H1 (cell line): ENCODE results near the gene OR2T12. TPM values are rescaled to one million over a fixed set of nuclear protein-coding genes. Genes with fewer than 3 reads are reported as not detected.

Experiments used
- CTCF ChIA-PET: fragments of 300-600 bp; sonication (Branson Sonifier 250); formaldehyde crosslinking; loops from one replicate; lab custom pipeline; 2021; ENCODE audit not compliant: partially characterized antibody; lab: Charles Lee
- POLR2A ChIA-PET: fragments of 300-600 bp; sonication (Branson Sonifier 250); formaldehyde crosslinking; loops from one replicate; lab custom pipeline; 2021; ENCODE audit warnings: inconsistent platforms; ENCODE audit not compliant: partially characterized antibody; lab: Charles Lee
- DNase-seq, 2 experiments: peaks; one replicate each; pipeline versions ENCODE4 v3.0.0 to v3.0.0-alpha.2; 2010 to 2022; ENCODE audit warnings: low spot score in 2 of 2, low read depth in 1 of 2, mixed read lengths in 1 of 2
- FAIRE-seq: peaks from 2 replicates; lab custom pipeline; 2011; peaks lifted over from hg19 to GRCh38; lab: Jason Lieb, UNC
- H2AFZ ChIP-seq: 2 replicates; pipeline ENCODE4 v1.8.1; 2012; ENCODE audit warnings: low read length, inconsistent platforms
- H2AK5ac ChIP-seq: 2 replicates; pipeline ENCODE4 v1.6.1; 2013; ENCODE audit warnings: low read depth, low read length
- H2BK120ac ChIP-seq: replicated peaks from 2 replicates; pipeline ENCODE3; 2013; ENCODE audit warnings: low read depth, low read length, inconsistent platforms
- H2BK12ac ChIP-seq: 2 replicates; pipeline ENCODE4 v1.6.1; 2013; ENCODE audit warnings: low read depth, low read length
- H2BK15ac ChIP-seq: 2 replicates; pipeline ENCODE4 v1.6.1; 2013; ENCODE audit warnings: low read length
- H2BK20ac ChIP-seq: 2 replicates; pipeline ENCODE4 v1.6.1; 2013; ENCODE audit warnings: low read length
- H2BK5ac ChIP-seq: 2 replicates; pipeline ENCODE4 v1.6.1; 2013; ENCODE audit warnings: low read depth, low read length
- H3K14ac ChIP-seq: 2 replicates; pipeline ENCODE4 v1.6.1; 2013; ENCODE audit warnings: inconsistent platforms; ENCODE audit not compliant: insufficient read length
- H3K18ac ChIP-seq: 2 replicates; pipeline ENCODE4 v1.6.1; 2013; ENCODE audit warnings: low read length; ENCODE audit errors: extremely low read depth
- H3K23ac ChIP-seq: 2 replicates; pipeline ENCODE4 v1.6.1; 2013; ENCODE audit warnings: inconsistent platforms; ENCODE audit not compliant: insufficient read length
- H3K23me2 ChIP-seq: 2 replicates; pipeline ENCODE4 v1.6.1; 2013; ENCODE audit warnings: low read depth, low read length
- H3K27ac ChIP-seq: 2 replicates; pipeline ENCODE4 v1.6.1; 2011; ENCODE audit warnings: low read depth, low read length, inconsistent platforms
- H3K27me3 ChIP-seq, 4 experiments: replicated peaks in 1 of 4; 1 replicate in 1 of 4; 2 replicates in 3 of 4; pipeline versions ENCODE4 v1.6.1 to v1.8.1; 2011 to 2013; ENCODE audit warnings: low read length in 3 of 4, mild to moderate bottlenecking in 3 of 4, inconsistent platforms in 2 of 4, mixed read lengths in 2 of 4, moderate library complexity in 1 of 4; ENCODE audit not compliant: control insufficient read depth in 3 of 4, insufficient read depth in 3 of 4; ENCODE audit errors: extremely low read depth in 1 of 4
- H3K36me3 ChIP-seq, 4 experiments: 2 replicates each; pipeline versions ENCODE4 v1.6.1 to v1.8.1; 2011 to 2013; ENCODE audit warnings: mild to moderate bottlenecking in 4 of 4, low read length in 3 of 4, moderate library complexity in 2 of 4, control low read depth in 1 of 4, inconsistent platforms in 1 of 4; ENCODE audit not compliant: insufficient read depth in 4 of 4, control insufficient read depth in 2 of 4
- H3K4ac ChIP-seq: replicated peaks from 2 replicates; pipeline ENCODE3; 2013; ENCODE audit warnings: low read length, low read depth, mixed read lengths, inconsistent platforms; ENCODE audit not compliant: insufficient read length
- H3K4me1 ChIP-seq, 4 experiments: replicated peaks in 1 of 4; 1 replicate in 1 of 4; 2 replicates in 3 of 4; pipeline versions ENCODE4 v1.6.1 to v1.8.1; 2011 to 2013; ENCODE audit warnings: low read length in 3 of 4, inconsistent platforms in 2 of 4, mixed read lengths in 1 of 4; ENCODE audit not compliant: insufficient read depth in 4 of 4, control insufficient read depth in 3 of 4
- H3K4me2 ChIP-seq, 2 experiments: 2 replicates each; pipeline versions ENCODE4 v1.6.1 to v1.8.1; 2011 to 2013; ENCODE audit warnings: low read depth in 2 of 2, low read length in 2 of 2, control low read depth in 1 of 2, inconsistent platforms in 1 of 2, mild to moderate bottlenecking in 1 of 2; ENCODE audit not compliant: insufficient read depth in 1 of 2
- H3K4me3 ChIP-seq, 4 experiments: fragments of 200-600, 300-600 bp in 1 of 4; sonication (generic), shearing (Covaris generic), sonication (Bioruptor Twin) in 1 of 4; 2 replicates each; pipeline versions ENCODE4 v1.5.1 to v1.8.1; 2011 to 2016; ENCODE audit warnings: low read length in 4 of 4, low read depth in 3 of 4, control low read depth in 2 of 4, inconsistent platforms in 2 of 4, mild to moderate bottlenecking in 2 of 4, mixed read lengths in 1 of 4, moderate library complexity in 1 of 4; ENCODE audit not compliant: insufficient read depth in 2 of 4; ENCODE audit errors: extremely low read depth in 1 of 4
- H3K56ac ChIP-seq: replicated peaks from 2 replicates; pipeline ENCODE3; 2013; ENCODE audit warnings: low read depth, mild to moderate bottlenecking, mixed read lengths, low read length, inconsistent platforms; ENCODE audit not compliant: insufficient read length
- H3K79me1 ChIP-seq: 2 replicates; pipeline ENCODE4 v1.6.1; 2013; ENCODE audit warnings: low read depth, low read length, control low read depth
- H3K79me2 ChIP-seq, 2 experiments: 2 replicates each; pipeline versions ENCODE4 v1.6.1 to v1.8.1; 2012 to 2013; ENCODE audit warnings: low read length in 2 of 2, mild to moderate bottlenecking in 2 of 2, inconsistent platforms in 1 of 2; ENCODE audit not compliant: insufficient read depth in 2 of 2, control insufficient read depth in 1 of 2
- H3K9ac ChIP-seq, 4 experiments: replicated peaks in 1 of 4; 1 replicate in 1 of 4; 2 replicates in 3 of 4; pipeline versions ENCODE4 v1.6.1 to v1.8.1; 2011 to 2013; ENCODE audit warnings: low read depth in 3 of 4, low read length in 3 of 4, control low read depth in 2 of 4, mild to moderate bottlenecking in 2 of 4, moderate library complexity in 2 of 4, inconsistent platforms in 1 of 4; ENCODE audit errors: extremely low read depth in 1 of 4
- H3K9me3 ChIP-seq, 2 experiments: 2 replicates each; pipeline versions ENCODE4 v1.6.1 to v1.8.1; 2012 to 2013; ENCODE audit warnings: mild to moderate bottlenecking in 2 of 2, moderate library complexity in 2 of 2, control low read depth in 1 of 2, inconsistent platforms in 1 of 2, low read depth in 1 of 2, low read length in 1 of 2, mixed read lengths in 1 of 2; ENCODE audit not compliant: insufficient read depth in 2 of 2
- H4K20me1 ChIP-seq, 2 experiments: replicated peaks in 1 of 2; 2 replicates each; pipeline versions ENCODE3 to v1.8.1; 2011 to 2013; ENCODE audit warnings: inconsistent platforms in 2 of 2, low read length in 2 of 2, mild to moderate bottlenecking in 1 of 2; ENCODE audit not compliant: insufficient read depth in 2 of 2, control insufficient read depth in 1 of 2
- H4K5ac ChIP-seq: 2 replicates; pipeline ENCODE4 v1.6.1; 2013; ENCODE audit warnings: low read length, low read depth, mixed read lengths, inconsistent platforms; ENCODE audit not compliant: insufficient read length
- H4K8ac ChIP-seq: 2 replicates; pipeline ENCODE4 v1.8.0; 2013; ENCODE audit warnings: mild to moderate bottlenecking, moderate library complexity, low read length, inconsistent platforms; ENCODE audit not compliant: insufficient read depth; ENCODE audit errors: extremely low read depth
- H4K91ac ChIP-seq: replicated peaks from 2 replicates; pipeline ENCODE3; 2013; ENCODE audit warnings: low read length, mixed read lengths, inconsistent platforms; ENCODE audit not compliant: insufficient read length
- ATF3 ChIP-seq: IDR thresholded peaks from 2 replicates; pipeline ENCODE4 v1.6.1; 2011; ENCODE audit warnings: low read depth, mild to moderate bottlenecking, low read length; ENCODE audit not compliant: insufficient read depth
- CTBP2 ChIP-seq: IDR thresholded peaks from 2 replicates; pipeline ENCODE4 v1.7.0; 2011; ENCODE audit warnings: borderline replicate concordance, mild to moderate bottlenecking, moderate library complexity, mixed read lengths, low read length; ENCODE audit not compliant: insufficient read depth, insufficient read length
- CTCF ChIP-seq, 3 experiments: IDR thresholded peaks; 1 replicate in 2 of 3; 2 replicates in 1 of 3; pipeline versions ENCODE4 v1.5.1 to v1.6.1; 2011; ENCODE audit warnings: low read length in 3 of 3, mild to moderate bottlenecking in 3 of 3, inconsistent platforms in 2 of 3, low read depth in 1 of 3, moderate library complexity in 1 of 3; ENCODE audit not compliant: insufficient read depth in 1 of 3; ENCODE audit errors: control extremely low read depth in 1 of 3
- NANOG ChIP-seq: IDR thresholded peaks from 2 replicates; pipeline ENCODE4 v1.6.1; 2011; ENCODE audit warnings: low read length, low read depth, mild to moderate bottlenecking, inconsistent platforms; ENCODE audit not compliant: insufficient read depth, poor library complexity, severe bottlenecking
- RBBP5 ChIP-seq: IDR thresholded peaks from 2 replicates; pipeline ENCODE4 v1.7.1; 2012; ENCODE audit warnings: low read depth, mild to moderate bottlenecking, inconsistent platforms, low read length, moderate library complexity, borderline replicate concordance
- TEAD4 ChIP-seq: IDR thresholded peaks from 2 replicates; pipeline ENCODE4 v1.6.1; 2012; ENCODE audit warnings: low read depth, low read length, inconsistent platforms, mixed read lengths
- WGBS, 2 experiments: shearing (Covaris generic) in 1 of 2; methylation state at CpG; one replicate each; pipeline versions ENCODE4 v1.1.6 to v1.1.7; 2013 to 2015; ENCODE audit warnings: low lambda C conversion rate in 2 of 2, mixed read lengths in 2 of 2, inconsistent platforms in 1 of 2, low coverage in 1 of 2, missing lambda C conversion rate in 1 of 2; ENCODE audit not compliant: insufficient replicate concordance in 2 of 2, insufficient coverage in 1 of 2, insufficient read length in 1 of 2; ENCODE audit errors: extremely low coverage in 1 of 2, missing lambda C conversion rate in 1 of 2; 5-methylcytosine and 5-hydroxymethylcytosine counted together
- polyA plus RNA-seq, 7 experiments: library from polyadenylated mRNA; depleted of rRNA in 3 of 7; stranded (reverse) in 5 of 7; unstranded in 2 of 7; fragments of >200 nt in 5 of 7; fragments of 200-250 nt in 2 of 7; gene quantifications; 1 replicate in 5 of 7; 2 replicates in 1 of 7; 4 replicates in 1 of 7; pipeline versions ENCODE4 v1.2.1 to v1.2.3, GENCODE V29; 2011 to 2013; ENCODE audit warnings: missing spikeins in 2 of 7, mixed read lengths in 2 of 7
- total RNA-seq: library from RNA; stranded (reverse); fragmentation: NEBNext Ultra II Directional; extraction: Animal tissue kit (Norgen Biotek cat#: 25700); gene quantifications from 2 replicates; pipeline ENCODE4 v1.2.1, GENCODE V29; 2021

OR2T12 gene
- total and polyA plus RNA-seq, 2 of the 8 experiments (the other 6 are each of a cell fraction or from before 2014, with no cell fraction given) = not detected

GRCh38 chr1:248324468-248324867 is 21.2 kb upstream of the OR2T12 start, which contains the start of gene OR2M7:
OR2M7 (minus strand) TSS chr1:248324568; CDS start chr1:248324568, 0 bp downstream.
- H3K23me2 ChIP-seq = no peaks in the 10 kb centered on the region
- WGBS, 2 experiments = 90% methylated on average over 1 of the region's 1 CpG; no CpG with 5 or more reads in 1 of the 2 experiments

More at GRCh38 chr1:248324468-248324867, 21.2 kb upstream of the OR2T12 start, which contains the start of gene OR2M7:
- ChIA-PET POLR2A (no interaction called here), CTCF (no interaction called here)
- H3K27ac ChIP-seq = no peak within 1 kb of the TSS
- no peak within 1 kb of the TSS for H2BK12ac ChIP-seq
- no peak within 1 kb of the TSS for H3K23ac ChIP-seq
- no peak within 1 kb of the TSS for H4K8ac ChIP-seq
- no peak within 1 kb of the TSS for H3K4me2 ChIP-seq
- H3K4me1 ChIP-seq = no peaks in the 10 kb centered on the region
- no peak within 1 kb of the TSS for H3K56ac ChIP-seq
- no peak within 1 kb of the TSS for H3K4me3 ChIP-seq
- H2BK5ac ChIP-seq = no peak within 1 kb of the TSS
- no peak within 1 kb of the TSS for H2BK15ac ChIP-seq
- DNase-seq = no peak
- no peak within 1 kb of the TSS for H2BK120ac ChIP-seq
- H3K27me3 ChIP-seq = no peaks in the 10 kb centered on the region
- H4K20me1 ChIP-seq = no peaks in the 10 kb centered on the region
- H3K36me3 ChIP-seq = no peaks in the 10 kb centered on the region
- no peak within 1 kb of the TSS for H2AFZ ChIP-seq
- no peak within 1 kb of the TSS for H3K14ac ChIP-seq
- H3K79me1 ChIP-seq = no peaks in the 10 kb centered on the region
- no peak within 1 kb of the TSS for H2AK5ac ChIP-seq
- peaks cover 32 to 59% of the 10 kb centered on the region in 2 experiments for H3K9me3 ChIP-seq
- H4K91ac ChIP-seq = no peak within 1 kb of the TSS
- no peak within 1 kb of the TSS for H2BK20ac ChIP-seq
- no peak within 1 kb of the TSS for H3K18ac ChIP-seq
- no peak within 1 kb of the TSS for H3K9ac ChIP-seq
- FAIRE-seq = no peak
- TF ChIP-seq CTCF (IDR thresholded peaks at IDR 0.05; ENCODE audit: control extremely low read depth in 1 of 3, insufficient read depth in 1 of 3, low read depth in 1 of 3, low read length in 3 of 3) = no peak
- no peak for TF ChIP-seq ATF3
- TF ChIP-seq NANOG = no peak
- TF ChIP-seq RBBP5 = no peak
- TF ChIP-seq CTBP2 = no peak
- no peak for TF ChIP-seq TEAD4
- H4K5ac ChIP-seq = no peak within 1 kb of the TSS
- H3K4ac ChIP-seq = no peak within 1 kb of the TSS
- H3K79me2 ChIP-seq = no peaks in the 10 kb centered on the region
